HG02870 (cell line): ENCODE results near the gene TMSB15C.
"Not testable (repeated sequence)": the region's sequence is repeated elsewhere in the genome, so short reads cannot be mapped to it uniquely, and the experiment has no call there.

Source experiments
- ATAC-seq: cut with Tn5 transposase; IDR thresholded peaks from one replicate; pipeline ENCODE4 v1.9.1; 2021; ENCODE audit warnings: mild to moderate bottlenecking, moderate library complexity; ENCODE audit not compliant: unreplicated experiment

The TMSB15C gene

GRCh38 chrX:104075778-104076445 lies at the start of gene TMSB15C:
TMSB15C (minus strand) TSS chrX:104076236.
- ATAC-seq, result peak; percentile 98

GRCh38 chrX:104122829-104123228 lies 46.8 kb upstream of the TMSB15C start:
- ATAC-seq, result no peak

DNA sequence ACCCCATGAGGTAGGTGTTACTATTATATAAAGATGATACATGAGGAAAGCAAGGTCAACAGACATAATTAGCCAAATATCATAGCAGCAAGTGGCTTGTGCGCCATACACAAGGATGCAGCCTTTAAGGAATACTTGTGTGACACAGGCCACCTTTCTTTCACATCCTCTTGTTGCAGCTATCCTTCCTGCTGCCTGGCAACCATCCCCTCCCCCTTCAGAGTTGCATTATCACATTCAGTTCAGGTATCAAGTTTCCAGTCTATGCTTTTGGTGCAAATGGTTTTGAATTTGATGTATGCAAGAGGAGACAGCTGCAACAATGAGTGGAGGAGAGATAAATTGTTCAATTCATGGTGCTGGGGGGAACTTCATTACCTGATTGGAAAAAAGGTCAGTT lies 42.7 kb upstream of the TMSB15C start:
- no peak for ATAC-seq

GRCh38 chrX:104117759-104118158 lies 41.7 kb upstream of the TMSB15C start:
- ATAC-seq, result no peak

DNA sequence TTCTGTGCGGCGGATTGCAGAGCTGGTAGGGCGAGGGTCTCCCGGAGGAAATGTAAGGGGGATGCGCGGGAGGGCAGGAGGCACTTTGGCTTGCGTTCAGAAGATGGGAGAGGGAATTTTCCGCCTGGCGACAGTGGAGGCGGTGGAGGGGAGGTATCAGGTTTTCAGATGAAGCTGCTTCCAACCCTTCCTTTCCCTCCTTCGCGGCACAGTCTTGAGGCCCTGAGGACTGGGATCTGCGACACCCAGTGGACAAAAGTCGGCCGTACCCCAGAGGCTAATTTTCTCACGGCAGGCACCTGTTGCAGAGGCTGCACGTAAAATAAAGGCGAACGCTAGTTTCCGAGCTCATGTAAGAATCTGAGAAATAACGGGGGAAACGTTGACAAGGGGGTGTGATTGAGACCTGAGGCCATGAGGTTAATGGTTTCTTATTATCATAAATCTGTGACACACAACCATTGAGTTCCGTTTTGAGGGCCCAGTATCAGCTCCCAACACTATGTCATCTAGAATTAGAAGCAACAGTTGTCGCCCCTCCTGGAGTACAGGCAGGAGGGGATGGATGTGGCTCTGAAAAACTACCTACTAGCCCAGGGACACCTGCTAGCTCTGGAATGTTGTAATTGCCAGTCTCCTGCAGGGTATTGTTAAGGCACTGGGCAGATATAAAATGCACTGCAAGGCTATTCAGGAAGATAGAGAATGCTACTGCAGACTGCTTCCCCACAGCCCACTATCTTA lies 37.4 kb upstream of the TMSB15C start:
- peak; percentile 28 for ATAC-seq

- ATAC-seq, result peak; percentile 56
These were observed 36.4 kb upstream of the TMSB15C start, which contains the start of gene ZCCHC18 for GRCh38 chrX:104112326-104112951. ZCCHC18 (plus strand) TSS chrX:104112523; CDS start chrX:104114112, 1,589 bp downstream.

GRCh38 chrX:104110491-104111240 lies 34.6 kb upstream of the TMSB15C start:
- ATAC-seq, result peak; percentile 80

GRCh38 chrX:104108955-104109354 lies 32.9 kb upstream of the TMSB15C start:
- ATAC-seq, result no peak

DNA sequence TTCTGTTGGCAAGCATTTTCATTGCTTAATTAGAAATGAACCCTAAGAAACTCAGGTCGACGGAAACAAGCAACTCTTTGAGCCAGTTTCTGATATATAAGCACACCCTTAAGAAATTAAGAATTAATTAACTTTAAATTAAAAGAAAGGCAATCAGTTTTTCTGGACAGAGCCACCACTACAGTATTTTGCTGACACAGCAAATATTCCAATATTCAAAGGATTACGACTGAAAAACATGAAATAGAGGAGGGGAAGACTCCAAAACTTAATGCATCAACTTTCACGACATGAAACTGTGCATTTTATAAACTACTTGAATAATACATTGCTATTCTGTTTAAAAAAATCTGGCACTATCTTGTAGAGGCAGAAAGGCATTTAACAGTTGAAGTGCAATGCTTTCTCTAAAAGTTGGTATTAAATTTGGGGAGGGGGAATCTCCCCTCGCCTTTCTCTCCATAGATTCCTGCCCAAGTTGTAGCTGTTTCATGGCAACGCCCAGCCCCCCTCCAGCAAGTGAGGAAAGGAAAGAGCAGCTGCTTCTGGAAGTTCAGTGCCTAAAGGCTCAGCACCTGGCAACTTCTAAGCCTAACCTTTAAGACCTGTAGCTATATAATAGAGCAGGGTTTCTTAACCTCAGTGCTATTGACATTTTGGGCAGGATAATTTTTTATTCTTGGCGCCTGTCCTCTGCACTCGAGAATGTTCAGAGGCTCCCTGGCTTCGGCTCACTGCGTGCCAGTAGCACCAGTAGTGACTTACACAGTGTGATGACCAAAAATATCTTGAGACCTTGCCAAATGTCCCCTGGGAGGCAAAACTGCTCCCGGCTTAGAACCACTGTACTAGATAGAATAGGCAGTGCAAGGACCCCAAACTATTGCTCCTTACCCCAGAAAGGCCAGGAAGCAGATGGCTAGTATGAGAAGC lies 29.6 kb upstream of the TMSB15C start:
- ATAC-seq, result no peak

GRCh38 chrX:104104676-104105075 lies 28.6 kb upstream of the TMSB15C start:
- no peak for ATAC-seq

- ATAC-seq, result no peak
These were observed 22.9 kb upstream of the TMSB15C start for GRCh38 chrX:104098919-104099318.

- peak; percentile 83 for ATAC-seq
These were observed 22.2 kb upstream of the TMSB15C start for GRCh38 chrX:104098151-104098808.

GRCh38 chrX:104085919-104086318 lies 9.9 kb upstream of the TMSB15C start:
- ATAC-seq, result no peak

GRCh38 chrX:104085477-104085876 lies 9.4 kb upstream of the TMSB15C start:
- ATAC-seq, result no peak

DNA sequence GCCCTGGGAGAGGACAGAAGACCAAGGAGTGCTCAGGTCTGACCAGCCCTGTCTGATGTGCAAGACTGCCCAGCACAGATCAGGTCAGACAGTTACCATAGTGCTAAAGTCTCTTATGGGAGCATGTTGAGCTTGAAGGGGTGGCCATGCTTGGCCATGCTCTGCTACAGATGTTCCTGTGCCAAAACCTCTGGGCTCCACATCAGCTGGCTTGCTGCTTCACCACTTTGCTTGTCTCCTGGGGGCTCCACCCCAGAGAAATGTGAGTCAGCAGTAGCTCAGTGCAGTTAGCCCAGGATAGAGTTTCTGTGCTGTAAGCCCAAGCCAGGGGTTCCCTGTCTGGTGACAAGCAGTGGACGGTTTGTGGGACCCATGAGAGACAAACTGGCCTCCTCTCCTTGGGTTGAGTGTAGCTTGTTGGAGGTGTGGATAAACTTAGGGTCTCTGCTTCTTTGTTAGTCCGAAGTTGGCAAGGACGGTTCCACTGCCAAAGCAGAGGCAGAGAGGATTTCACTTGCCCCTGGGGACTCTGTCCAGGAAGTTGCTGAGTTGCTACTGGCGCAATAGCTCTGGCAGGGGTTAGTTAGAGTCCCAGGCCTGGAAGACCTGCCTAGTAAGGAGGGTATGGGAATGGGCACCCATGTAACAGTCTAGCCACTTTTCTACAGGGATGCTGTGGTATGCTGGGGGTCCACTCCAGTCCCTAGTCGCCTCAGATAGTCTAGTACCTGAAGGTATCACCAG lies 8.7 kb upstream of the TMSB15C start:
- no peak for ATAC-seq

DNA sequence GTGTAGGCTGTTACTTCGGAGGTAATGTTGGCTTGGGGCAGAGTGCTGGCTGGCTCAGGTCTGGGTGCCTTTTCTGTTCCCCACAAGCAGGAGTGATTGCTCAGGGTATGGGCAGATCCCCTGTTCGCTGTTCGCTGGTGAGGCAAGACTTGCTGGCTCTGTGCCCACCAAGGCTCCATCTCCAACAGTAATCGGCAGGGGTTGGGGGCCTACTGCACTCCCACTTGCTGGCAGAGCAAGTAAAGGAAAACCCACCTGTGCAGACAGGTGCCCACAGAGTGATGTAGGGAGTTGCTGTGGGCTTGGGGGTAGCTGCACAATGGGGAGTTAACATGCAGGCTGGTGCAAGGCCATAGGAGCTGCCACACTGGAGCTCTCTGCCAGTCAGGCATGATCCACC lies 8.0 kb upstream of the TMSB15C start:
- ATAC-seq, result no peak

DNA sequence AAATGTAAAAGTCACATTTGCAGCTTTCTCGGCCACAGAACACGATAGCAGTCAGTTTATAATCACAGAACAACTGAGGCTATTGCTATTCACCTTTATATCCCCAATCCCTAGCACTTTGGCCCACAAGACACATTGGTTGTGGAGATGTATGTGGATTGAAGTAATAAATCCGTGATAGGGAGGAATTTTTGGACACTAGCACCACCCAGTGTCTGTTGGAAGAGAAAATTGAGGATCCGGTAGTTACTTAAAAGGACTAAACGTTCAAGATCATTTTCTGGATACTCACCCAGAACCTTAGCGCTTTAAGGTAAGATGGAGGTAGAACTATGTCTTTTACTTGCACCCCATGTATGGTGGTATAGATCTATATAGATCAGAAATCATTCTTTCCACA lies 1.8 kb upstream of the TMSB15C start:
- ATAC-seq, result not testable (repeated sequence)

- ATAC-seq, result not testable (repeated sequence)
These were observed 13.4 kb downstream of the TMSB15C start for GRCh38 chrX:104062636-104063035.

GRCh38 chrX:104054956-104055355 lies 21.1 kb downstream of the TMSB15C start:
- not testable (repeated sequence) for ATAC-seq
